H1 (cell line): ENCODE data around the gene HYAL1. TPM values are rescaled to one million over a fixed set of nuclear protein-coding genes. Genes with fewer than 3 reads are reported as not detected.
A peak's percentile ranks its signal among the peaks of the same experiment; 100 is the strongest.

ENCODE experiments used
- CTCF ChIA-PET: fragments of 300-600 bp; sonication (Branson Sonifier 250); formaldehyde crosslinking; loops from one replicate; lab custom pipeline; 2021; ENCODE audit not compliant: partially characterized antibody; lab: Charles Lee
- POLR2A ChIA-PET: fragments of 300-600 bp; sonication (Branson Sonifier 250); formaldehyde crosslinking; loops from one replicate; lab custom pipeline; 2021; ENCODE audit warnings: inconsistent platforms; ENCODE audit not compliant: partially characterized antibody; lab: Charles Lee
- DNase-seq, 2 experiments: peaks; one replicate each; pipeline versions ENCODE4 v3.0.0 to v3.0.0-alpha.2; 2010 to 2022; ENCODE audit warnings: low spot score in 2 of 2, low read depth in 1 of 2, mixed read lengths in 1 of 2
- FAIRE-seq: peaks from 2 replicates; lab custom pipeline; 2011; peaks lifted over from hg19 to GRCh38; lab: Jason Lieb, UNC
- H2AFZ ChIP-seq: 2 replicates; pipeline ENCODE4 v1.8.1; 2012; ENCODE audit warnings: low read length, inconsistent platforms
- H2AK5ac ChIP-seq: 2 replicates; pipeline ENCODE4 v1.6.1; 2013; ENCODE audit warnings: low read depth, low read length
- H2BK120ac ChIP-seq: replicated peaks from 2 replicates; pipeline ENCODE3; 2013; ENCODE audit warnings: low read depth, low read length, inconsistent platforms
- H2BK12ac ChIP-seq: 2 replicates; pipeline ENCODE4 v1.6.1; 2013; ENCODE audit warnings: low read depth, low read length
- H2BK15ac ChIP-seq: 2 replicates; pipeline ENCODE4 v1.6.1; 2013; ENCODE audit warnings: low read length
- H2BK20ac ChIP-seq: 2 replicates; pipeline ENCODE4 v1.6.1; 2013; ENCODE audit warnings: low read length
- H2BK5ac ChIP-seq: 2 replicates; pipeline ENCODE4 v1.6.1; 2013; ENCODE audit warnings: low read depth, low read length
- H3K14ac ChIP-seq: 2 replicates; pipeline ENCODE4 v1.6.1; 2013; ENCODE audit warnings: inconsistent platforms; ENCODE audit not compliant: insufficient read length
- H3K18ac ChIP-seq: 2 replicates; pipeline ENCODE4 v1.6.1; 2013; ENCODE audit warnings: low read length; ENCODE audit errors: extremely low read depth
- H3K23ac ChIP-seq: 2 replicates; pipeline ENCODE4 v1.6.1; 2013; ENCODE audit warnings: inconsistent platforms; ENCODE audit not compliant: insufficient read length
- H3K23me2 ChIP-seq: 2 replicates; pipeline ENCODE4 v1.6.1; 2013; ENCODE audit warnings: low read depth, low read length
- H3K27ac ChIP-seq: 2 replicates; pipeline ENCODE4 v1.6.1; 2011; ENCODE audit warnings: low read depth, low read length, inconsistent platforms
- H3K27me3 ChIP-seq, 4 experiments: replicated peaks in 1 of 4; 1 replicate in 1 of 4; 2 replicates in 3 of 4; pipeline versions ENCODE4 v1.6.1 to v1.8.1; 2011 to 2013; ENCODE audit warnings: low read length in 3 of 4, mild to moderate bottlenecking in 3 of 4, inconsistent platforms in 2 of 4, mixed read lengths in 2 of 4, moderate library complexity in 1 of 4; ENCODE audit not compliant: control insufficient read depth in 3 of 4, insufficient read depth in 3 of 4; ENCODE audit errors: extremely low read depth in 1 of 4
- H3K36me3 ChIP-seq, 4 experiments: 2 replicates each; pipeline versions ENCODE4 v1.6.1 to v1.8.1; 2011 to 2013; ENCODE audit warnings: mild to moderate bottlenecking in 4 of 4, low read length in 3 of 4, moderate library complexity in 2 of 4, control low read depth in 1 of 4, inconsistent platforms in 1 of 4; ENCODE audit not compliant: insufficient read depth in 4 of 4, control insufficient read depth in 2 of 4
- H3K4ac ChIP-seq: replicated peaks from 2 replicates; pipeline ENCODE3; 2013; ENCODE audit warnings: low read length, low read depth, mixed read lengths, inconsistent platforms; ENCODE audit not compliant: insufficient read length
- H3K4me1 ChIP-seq, 4 experiments: replicated peaks in 1 of 4; 1 replicate in 1 of 4; 2 replicates in 3 of 4; pipeline versions ENCODE4 v1.6.1 to v1.8.1; 2011 to 2013; ENCODE audit warnings: low read length in 3 of 4, inconsistent platforms in 2 of 4, mixed read lengths in 1 of 4; ENCODE audit not compliant: insufficient read depth in 4 of 4, control insufficient read depth in 3 of 4
- H3K4me2 ChIP-seq, 2 experiments: 2 replicates each; pipeline versions ENCODE4 v1.6.1 to v1.8.1; 2011 to 2013; ENCODE audit warnings: low read depth in 2 of 2, low read length in 2 of 2, control low read depth in 1 of 2, inconsistent platforms in 1 of 2, mild to moderate bottlenecking in 1 of 2; ENCODE audit not compliant: insufficient read depth in 1 of 2
- H3K4me3 ChIP-seq, 4 experiments: fragments of 200-600, 300-600 bp in 1 of 4; sonication (generic), shearing (Covaris generic), sonication (Bioruptor Twin) in 1 of 4; 2 replicates each; pipeline versions ENCODE4 v1.5.1 to v1.8.1; 2011 to 2016; ENCODE audit warnings: low read length in 4 of 4, low read depth in 3 of 4, control low read depth in 2 of 4, inconsistent platforms in 2 of 4, mild to moderate bottlenecking in 2 of 4, mixed read lengths in 1 of 4, moderate library complexity in 1 of 4; ENCODE audit not compliant: insufficient read depth in 2 of 4; ENCODE audit errors: extremely low read depth in 1 of 4
- H3K56ac ChIP-seq: replicated peaks from 2 replicates; pipeline ENCODE3; 2013; ENCODE audit warnings: low read depth, mild to moderate bottlenecking, mixed read lengths, low read length, inconsistent platforms; ENCODE audit not compliant: insufficient read length
- H3K79me1 ChIP-seq: 2 replicates; pipeline ENCODE4 v1.6.1; 2013; ENCODE audit warnings: low read depth, low read length, control low read depth
- H3K79me2 ChIP-seq, 2 experiments: 2 replicates each; pipeline versions ENCODE4 v1.6.1 to v1.8.1; 2012 to 2013; ENCODE audit warnings: low read length in 2 of 2, mild to moderate bottlenecking in 2 of 2, inconsistent platforms in 1 of 2; ENCODE audit not compliant: insufficient read depth in 2 of 2, control insufficient read depth in 1 of 2
- H3K9ac ChIP-seq, 4 experiments: replicated peaks in 1 of 4; 1 replicate in 1 of 4; 2 replicates in 3 of 4; pipeline versions ENCODE4 v1.6.1 to v1.8.1; 2011 to 2013; ENCODE audit warnings: low read depth in 3 of 4, low read length in 3 of 4, control low read depth in 2 of 4, mild to moderate bottlenecking in 2 of 4, moderate library complexity in 2 of 4, inconsistent platforms in 1 of 4; ENCODE audit errors: extremely low read depth in 1 of 4
- H3K9me3 ChIP-seq, 2 experiments: 2 replicates each; pipeline versions ENCODE4 v1.6.1 to v1.8.1; 2012 to 2013; ENCODE audit warnings: mild to moderate bottlenecking in 2 of 2, moderate library complexity in 2 of 2, control low read depth in 1 of 2, inconsistent platforms in 1 of 2, low read depth in 1 of 2, low read length in 1 of 2, mixed read lengths in 1 of 2; ENCODE audit not compliant: insufficient read depth in 2 of 2
- H4K20me1 ChIP-seq, 2 experiments: replicated peaks in 1 of 2; 2 replicates each; pipeline versions ENCODE3 to v1.8.1; 2011 to 2013; ENCODE audit warnings: inconsistent platforms in 2 of 2, low read length in 2 of 2, mild to moderate bottlenecking in 1 of 2; ENCODE audit not compliant: insufficient read depth in 2 of 2, control insufficient read depth in 1 of 2
- H4K5ac ChIP-seq: 2 replicates; pipeline ENCODE4 v1.6.1; 2013; ENCODE audit warnings: low read length, low read depth, mixed read lengths, inconsistent platforms; ENCODE audit not compliant: insufficient read length
- H4K8ac ChIP-seq: 2 replicates; pipeline ENCODE4 v1.8.0; 2013; ENCODE audit warnings: mild to moderate bottlenecking, moderate library complexity, low read length, inconsistent platforms; ENCODE audit not compliant: insufficient read depth; ENCODE audit errors: extremely low read depth
- H4K91ac ChIP-seq: replicated peaks from 2 replicates; pipeline ENCODE3; 2013; ENCODE audit warnings: low read length, mixed read lengths, inconsistent platforms; ENCODE audit not compliant: insufficient read length
- BACH1 ChIP-seq: IDR thresholded peaks from 2 replicates; pipeline ENCODE4 v1.6.1; 2012; ENCODE audit warnings: low read length, improper control_type of control experiment
- CTBP2 ChIP-seq: IDR thresholded peaks from 2 replicates; pipeline ENCODE4 v1.7.0; 2011; ENCODE audit warnings: borderline replicate concordance, mild to moderate bottlenecking, moderate library complexity, mixed read lengths, low read length; ENCODE audit not compliant: insufficient read depth, insufficient read length
- E2F6 ChIP-seq: IDR thresholded peaks from 2 replicates; pipeline ENCODE4 v1.6.1; 2012; ENCODE audit warnings: inconsistent platforms
- EGR1 ChIP-seq: IDR thresholded peaks from 2 replicates; pipeline ENCODE4 v1.6.1; 2011; ENCODE audit warnings: low read depth, low read length, borderline replicate concordance
- FOSL1 ChIP-seq: IDR thresholded peaks from 2 replicates; pipeline ENCODE4 v1.6.1; 2011; ENCODE audit warnings: mild to moderate bottlenecking, low read depth, low read length, moderate library complexity; ENCODE audit not compliant: insufficient read depth
- HDAC6 ChIP-seq: IDR thresholded peaks from one replicate; pipeline ENCODE4 v1.7.1; 2012; ENCODE audit warnings: low read depth, mild to moderate bottlenecking, inconsistent platforms, low read length, moderate library complexity
- JUND ChIP-seq: IDR thresholded peaks from 2 replicates; pipeline ENCODE4 v1.6.1; 2011; ENCODE audit warnings: mild to moderate bottlenecking, improper control_type of control experiment, low read length
- KDM4A ChIP-seq: IDR thresholded peaks from one replicate; pipeline ENCODE4 v1.7.1; 2012; ENCODE audit warnings: low read depth, mild to moderate bottlenecking, moderate library complexity, low read length, inconsistent platforms; ENCODE audit not compliant: severe bottlenecking
- POLR2A ChIP-seq, 2 experiments: IDR thresholded peaks; 1 replicate in 1 of 2; 2 replicates in 1 of 2; pipeline ENCODE4 v1.6.1; 2011; ENCODE audit warnings: low read depth in 2 of 2, low read length in 2 of 2, mild to moderate bottlenecking in 2 of 2; ENCODE audit errors: control extremely low read depth in 1 of 2
- RXRA ChIP-seq: IDR thresholded peaks from 2 replicates; pipeline ENCODE4 v1.6.1; 2011; ENCODE audit warnings: low read depth, mild to moderate bottlenecking, low read length, moderate library complexity; ENCODE audit not compliant: insufficient read depth
- SAP30 ChIP-seq: fragments of 300-600 bp; sonication (generic); IDR thresholded peaks from 2 replicates; pipeline ENCODE4 v1.7.1; 2012; ENCODE audit warnings: low read length, moderate library complexity, mild to moderate bottlenecking, inconsistent platforms; ENCODE audit not compliant: insufficient read depth, insufficient replicate concordance
- SP1 ChIP-seq: IDR thresholded peaks from 2 replicates; pipeline ENCODE4 v1.6.1; 2011; ENCODE audit warnings: low read depth, low read length
- TBP ChIP-seq: IDR thresholded peaks from 2 replicates; pipeline ENCODE4 v1.6.1; 2011; ENCODE audit warnings: low read depth, low read length, improper control_type of control experiment
- TCF12 ChIP-seq: IDR thresholded peaks from 2 replicates; pipeline ENCODE4 v1.6.1; 2011; ENCODE audit warnings: low read depth, mild to moderate bottlenecking, low read length
- WGBS, 2 experiments: shearing (Covaris generic) in 1 of 2; methylation state at CpG; one replicate each; pipeline versions ENCODE4 v1.1.6 to v1.1.7; 2013 to 2015; ENCODE audit warnings: low lambda C conversion rate in 2 of 2, mixed read lengths in 2 of 2, inconsistent platforms in 1 of 2, low coverage in 1 of 2, missing lambda C conversion rate in 1 of 2; ENCODE audit not compliant: insufficient replicate concordance in 2 of 2, insufficient coverage in 1 of 2, insufficient read length in 1 of 2; ENCODE audit errors: extremely low coverage in 1 of 2, missing lambda C conversion rate in 1 of 2; 5-methylcytosine and 5-hydroxymethylcytosine counted together
- polyA plus RNA-seq, 7 experiments: library from polyadenylated mRNA; depleted of rRNA in 3 of 7; stranded (reverse) in 5 of 7; unstranded in 2 of 7; fragments of >200 nt in 5 of 7; fragments of 200-250 nt in 2 of 7; gene quantifications; 1 replicate in 5 of 7; 2 replicates in 1 of 7; 4 replicates in 1 of 7; pipeline versions ENCODE4 v1.2.1 to v1.2.3, GENCODE V29; 2011 to 2013; ENCODE audit warnings: missing spikeins in 2 of 7, mixed read lengths in 2 of 7
- total RNA-seq: library from RNA; stranded (reverse); fragmentation: NEBNext Ultra II Directional; extraction: Animal tissue kit (Norgen Biotek cat#: 25700); gene quantifications from 2 replicates; pipeline ENCODE4 v1.2.1, GENCODE V29; 2021

HYAL1 gene
- total and polyA plus RNA-seq, 2 of the 8 experiments (the other 6 are each of a cell fraction or from before 2014, with no cell fraction given), result 2.0 to 5.4 TPM

- Histone ChIP-seq H3K14ac (no peak overlapping the region), H3K79me2 (no peaks in the 10 kb centered on the region), H3K4me1 (peaks cover 0 to 13% (median 10%) of the 10 kb centered on the region in 4 experiments; a peak in 5 of 7 replicates), H3K9me3 (no peaks in the 10 kb centered on the region; a peak in 1 of 4 replicates), H3K23ac (no peak overlapping the region), H3K56ac (no peak overlapping the region), H2BK15ac (no peak overlapping the region), H4K8ac (peak overlapping the region; percentile 20; the same call in 1 of the 2 replicates), H3K27me3 (peaks cover 27 to 51% (median 43%) of the 10 kb centered on the region in 4 experiments), H3K4me3 (peak overlapping the region in 2 of 4 experiments; percentile 20 to 61; a peak in 2 of 8 replicates), H3K9ac (no peak overlapping the region), H3K27ac (no peak overlapping the region), H3K18ac (no peak overlapping the region), H4K20me1 (no peaks in the 10 kb centered on the region), H3K4ac (no peak overlapping the region), H2BK20ac (no peak overlapping the region), H2BK12ac (no peak overlapping the region), H4K91ac (no peak overlapping the region), H2AK5ac (0 out of 2 replicates have a peak overlapping the region, but pooled peaks have one; percentile 39), H2BK5ac (no peak overlapping the region), H2BK120ac (no peak overlapping the region), H4K5ac (no peak overlapping the region), H2AFZ (no peak overlapping the region), H3K79me1 (no peaks in the 10 kb centered on the region), H3K23me2 (peaks cover 2% of the 10 kb centered on the region; the same call in 1 of the 2 replicates), H3K36me3 (no peaks in the 10 kb centered on the region), H3K4me2 (peak overlapping the region; percentile 53 to 86; a peak in 3 of 4 replicates)
- ChIA-PET POLR2A (interaction anchor here (1.1 to 9.6 kb wide), 9 partner anchors 9 to 60 kb away, joined by 3 to 122 read pairs (median 7); partner anchors contain the start of gene IFRD2), CTCF (interaction anchor here (2.9 to 53.5 kb wide), 5 partner anchors 13 to 83 kb away, joined by 13 to 2149 read pairs (median 75); partner anchors contain the start of genes GNAI2, GNAT1, HYAL2 and SLC38A3)
- 90% methylated on average over 17 of the region's 17 CpGs; no CpG with 5 or more reads in 1 of the 2 experiments for WGBS, 2 experiments
- DNase-seq (no peak), FAIRE-seq (no peak)
- TF ChIP-seq BACH1 (no peak), SAP30 (no peak), SP1 (no peak), JUND (no peak), CTBP2 (no peak), EGR1 (no peak), TCF12 (no peak), KDM4A (no peak), FOSL1 (no peak), TBP (no peak), RXRA (no peak), POLR2A (IDR thresholded peaks at IDR 0.05; ENCODE audit: control extremely low read depth in 1 of 2, low read depth in 2 of 2, low read length in 2 of 2) (no peak), E2F6 (no peak), HDAC6 (no peak)
Measured at GRCh38 chr3:50276762-50277101, 26.6 kb downstream of the HYAL1 start.
